Kidney epithelial cell (primary cell): ENCODE data around the gene EHBP1. TPM values are rescaled to one million over a fixed set of nuclear protein-coding genes. Genes with fewer than 3 reads are reported as not detected.

Source experiments
- DNase-seq: peaks from one replicate; pipeline ENCODE4 v3.0.0-alpha.2; 2010; ENCODE audit warnings: low read depth
- H3K27me3 ChIP-seq: 2 replicates; pipeline ENCODE4 v1.6.0; 2011; ENCODE audit warnings: low read length; ENCODE audit not compliant: control insufficient read depth, insufficient read depth
- H3K36me3 ChIP-seq: 2 replicates; pipeline ENCODE4 v1.5.1; 2011; ENCODE audit warnings: low read length; ENCODE audit not compliant: control insufficient read depth, insufficient read depth
- H3K4me3 ChIP-seq: 2 replicates; pipeline ENCODE4 v1.5.1; 2011; ENCODE audit warnings: low read depth, mild to moderate bottlenecking, control low read depth, low read length
- CTCF ChIP-seq: IDR thresholded peaks from 2 replicates; pipeline ENCODE4 v1.5.1; 2011; ENCODE audit warnings: mild to moderate bottlenecking, moderate library complexity, low read length, control low read depth, inconsistent platforms; ENCODE audit not compliant: insufficient read depth, poor library complexity, severe bottlenecking
- total RNA-seq: library from RNA; depleted of rRNA; stranded (reverse); fragments of >200 nt; gene quantifications from 2 replicates; pipeline ENCODE4 v1.2.3, GENCODE V29; 2015

The EHBP1 gene
- total RNA-seq, 1 donor from 2014 or later, result 22.9 TPM

- DNase-seq, result peak; percentile 45
- Histone ChIP-seq H3K36me3 (no peaks in the 10 kb centered on the region), H3K27me3 (no peaks in the 10 kb centered on the region), H3K4me3 (no peak overlapping the region)
- TF ChIP-seq CTCF, result no peak
These were observed 234.4 kb downstream of the EHBP1 start for GRCh38 chr2:62939735-62940491.

- Histone ChIP-seq H3K36me3 (no peaks in the 10 kb centered on the region), H3K4me3 (no peak overlapping the region), H3K27me3 (no peaks in the 10 kb centered on the region)
- no peak for TF ChIP-seq CTCF
- no peak for DNase-seq
These were observed 235.2 kb downstream of the EHBP1 start for GRCh38 chr2:62940697-62941096.

GRCh38 chr2:62941413-62941812 is 235.9 kb downstream of the EHBP1 start:
- H3K36me3 ChIP-seq, result no peaks in the 10 kb centered on the region
- no peaks in the 10 kb centered on the region for H3K27me3 ChIP-seq
- no peak overlapping the region for H3K4me3 ChIP-seq
- no peak for TF ChIP-seq CTCF
- DNase-seq, result no peak

GRCh38 chr2:62944362-62944761 is 238.8 kb downstream of the EHBP1 start:
- Histone ChIP-seq H3K27me3 (no peaks in the 10 kb centered on the region), H3K36me3 (no peaks in the 10 kb centered on the region), H3K4me3 (no peak overlapping the region)
- TF ChIP-seq CTCF, result no peak
- no peak for DNase-seq

- no peak for DNase-seq
- no peak overlapping the region for H3K4me3 ChIP-seq
- no peak for TF ChIP-seq CTCF
- no peaks in the 10 kb centered on the region for H3K36me3 ChIP-seq
- H3K27me3 ChIP-seq, result no peaks in the 10 kb centered on the region
These were observed 241.9 kb downstream of the EHBP1 start for GRCh38 chr2:62947403-62947802.

- Histone ChIP-seq H3K36me3 (no peaks in the 10 kb centered on the region), H3K4me3 (no peak overlapping the region), H3K27me3 (no peaks in the 10 kb centered on the region)
- DNase-seq, result no peak
- no peak for TF ChIP-seq CTCF
These were observed 251.1 kb downstream of the EHBP1 start for GRCh38 chr2:62956651-62957050.
